HG02759 (cell line): ENCODE measurements around the gene RASEF.

Source experiments
- ATAC-seq: cut with Tn5 transposase; IDR thresholded peaks from one replicate; pipeline ENCODE4 v1.9.1; 2021; ENCODE audit warnings: mild to moderate bottlenecking, moderate library complexity; ENCODE audit not compliant: unreplicated experiment

Gene RASEF

DNA sequence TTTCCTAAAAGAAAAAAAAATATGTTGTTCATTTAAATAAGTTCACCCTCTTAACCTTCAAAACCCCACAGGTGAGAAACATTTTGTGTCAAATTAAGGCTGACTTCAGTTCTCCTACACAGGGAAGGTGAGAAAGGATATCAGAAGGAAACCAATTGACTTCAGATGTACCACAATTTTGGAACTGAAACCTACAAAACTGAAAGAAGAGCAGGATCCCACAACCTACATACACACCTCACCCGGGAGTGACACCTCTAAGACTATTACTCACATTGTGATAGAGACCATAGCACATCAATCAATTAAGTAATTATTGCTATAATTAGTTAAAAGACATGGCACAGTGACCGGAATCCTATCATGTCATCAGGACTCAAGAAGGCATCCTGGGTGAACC is 47.0 kb downstream of the RASEF start:
- ATAC-seq: no peak

DNA sequence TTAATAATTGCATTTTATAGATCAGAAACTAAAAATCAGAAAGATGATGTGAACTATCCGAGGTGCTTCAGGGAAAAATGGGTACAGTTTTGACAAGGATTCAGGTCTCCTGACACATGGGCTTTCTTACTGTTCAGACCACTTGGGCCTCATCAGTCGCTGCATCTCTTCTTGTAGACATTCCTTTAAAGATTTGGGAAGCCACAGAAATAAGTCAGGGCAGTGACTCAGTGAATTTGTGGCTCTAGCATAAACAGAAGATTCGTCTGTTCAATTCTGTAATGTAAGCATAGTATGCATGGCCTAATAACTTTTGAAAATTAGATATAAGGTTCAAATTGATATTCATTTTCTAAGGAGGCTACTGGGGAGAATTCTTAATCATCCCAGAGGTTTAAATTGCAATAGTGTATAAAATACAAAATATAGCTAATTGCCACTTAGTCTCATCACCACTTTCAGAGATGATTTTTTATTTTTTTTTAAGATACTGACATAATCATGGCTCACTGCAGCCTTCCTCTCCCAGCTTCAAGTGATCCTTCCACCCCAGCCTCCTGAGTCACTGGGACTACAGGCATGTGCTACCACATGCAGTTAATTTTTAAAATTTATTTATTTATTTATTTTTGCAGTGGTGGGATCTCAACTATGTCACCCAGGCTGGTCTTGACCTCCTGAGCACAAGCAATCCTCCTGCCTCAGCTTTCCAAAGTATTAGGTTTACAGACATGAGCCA is 48.9 kb downstream of the RASEF start:
- ATAC-seq: no peak

DNA sequence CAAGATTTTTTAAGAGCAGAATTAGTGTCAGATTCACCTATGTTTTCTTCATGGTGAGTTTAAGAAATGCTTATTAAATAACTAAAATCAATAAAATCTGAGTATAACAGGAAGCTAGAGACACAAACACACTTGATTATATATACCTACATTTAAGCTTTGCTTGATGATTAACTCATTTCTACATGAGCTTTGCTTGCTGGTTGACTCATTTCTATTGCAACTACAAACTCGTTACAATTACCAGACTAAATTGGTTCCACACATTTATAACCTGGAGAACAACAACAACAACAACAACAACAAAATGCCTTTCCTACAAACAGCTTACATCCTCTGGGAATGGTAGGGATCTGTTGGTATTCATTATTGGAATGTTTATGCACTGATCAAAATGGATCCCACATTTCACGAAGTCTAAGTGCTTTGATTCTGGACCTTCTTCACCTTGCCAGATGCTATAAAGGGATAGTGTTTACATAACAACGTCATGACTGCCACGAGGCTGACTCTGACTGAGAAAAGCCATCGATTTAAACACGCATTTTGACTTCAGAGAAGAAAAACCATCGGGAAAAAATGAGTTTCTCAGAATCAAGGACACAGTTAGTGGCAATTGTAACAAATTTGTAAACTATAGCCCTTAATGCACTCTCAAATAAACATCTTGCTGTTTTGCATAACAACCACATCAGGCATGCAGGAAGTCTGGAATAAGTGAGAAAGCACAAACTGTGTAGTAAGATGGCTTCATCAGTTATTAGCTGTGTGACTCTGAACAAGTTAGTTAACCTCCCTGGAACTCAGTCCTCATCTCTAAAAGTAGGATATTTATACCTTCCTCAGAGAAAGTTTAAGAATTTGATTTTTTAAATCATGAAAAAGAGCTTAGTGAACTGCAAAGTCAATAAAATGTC is 49.8 kb downstream of the RASEF start:
- no peak for ATAC-seq

DNA sequence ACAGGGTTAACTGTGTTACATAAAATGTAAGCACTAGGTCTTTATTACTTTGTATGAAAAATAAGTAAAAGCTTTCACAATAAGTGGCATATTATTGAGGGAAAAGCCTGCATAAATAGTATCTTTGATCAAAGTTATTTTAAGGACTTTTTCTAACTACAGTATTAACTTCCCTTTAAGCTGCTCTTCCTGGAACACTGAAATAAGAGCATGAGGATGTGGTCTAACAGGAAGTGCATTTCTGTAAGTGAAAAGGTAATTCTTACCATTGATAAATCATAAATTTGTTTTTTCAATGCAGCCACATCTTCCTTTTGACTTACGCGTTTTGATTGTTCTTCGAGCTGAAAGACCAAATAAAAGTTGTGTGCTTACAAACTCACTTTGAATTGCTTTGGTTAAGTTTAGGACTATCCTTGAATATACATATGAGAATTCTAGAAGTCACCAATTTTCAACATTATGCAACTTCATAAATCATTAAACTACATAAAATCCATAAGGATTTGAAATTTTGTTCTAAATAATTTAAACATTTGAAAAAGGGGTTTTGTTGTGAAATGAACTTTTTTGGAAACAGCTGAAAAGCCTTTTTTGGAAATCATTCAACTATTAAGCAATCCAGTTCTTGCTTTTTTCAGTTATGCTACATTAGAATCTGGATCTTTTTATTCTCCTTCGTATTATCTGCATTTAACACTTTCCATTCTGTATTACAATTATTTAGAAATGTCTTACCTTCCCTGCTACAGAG is 50.6 kb downstream of the RASEF start:
- no peak for ATAC-seq

DNA sequence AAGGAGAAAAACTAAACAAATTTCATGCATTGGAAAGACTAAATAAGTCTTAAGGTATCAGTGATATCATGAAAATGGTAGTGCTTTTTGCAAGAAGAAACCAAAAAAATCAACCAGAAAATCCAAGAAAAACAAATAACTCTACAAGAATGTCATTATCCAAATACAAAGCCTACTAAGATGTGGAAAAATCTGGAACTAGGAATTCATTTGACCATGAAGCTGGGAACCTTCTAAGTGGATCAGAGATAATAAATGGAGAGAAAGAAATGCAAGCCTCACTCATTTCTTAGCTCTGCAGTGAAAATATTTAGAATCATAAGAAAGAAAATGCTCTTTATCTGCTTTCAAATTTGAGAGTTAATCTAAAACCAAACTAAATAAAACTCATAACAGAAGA is 51.3 kb downstream of the RASEF start:
- ATAC-seq: no peak

DNA sequence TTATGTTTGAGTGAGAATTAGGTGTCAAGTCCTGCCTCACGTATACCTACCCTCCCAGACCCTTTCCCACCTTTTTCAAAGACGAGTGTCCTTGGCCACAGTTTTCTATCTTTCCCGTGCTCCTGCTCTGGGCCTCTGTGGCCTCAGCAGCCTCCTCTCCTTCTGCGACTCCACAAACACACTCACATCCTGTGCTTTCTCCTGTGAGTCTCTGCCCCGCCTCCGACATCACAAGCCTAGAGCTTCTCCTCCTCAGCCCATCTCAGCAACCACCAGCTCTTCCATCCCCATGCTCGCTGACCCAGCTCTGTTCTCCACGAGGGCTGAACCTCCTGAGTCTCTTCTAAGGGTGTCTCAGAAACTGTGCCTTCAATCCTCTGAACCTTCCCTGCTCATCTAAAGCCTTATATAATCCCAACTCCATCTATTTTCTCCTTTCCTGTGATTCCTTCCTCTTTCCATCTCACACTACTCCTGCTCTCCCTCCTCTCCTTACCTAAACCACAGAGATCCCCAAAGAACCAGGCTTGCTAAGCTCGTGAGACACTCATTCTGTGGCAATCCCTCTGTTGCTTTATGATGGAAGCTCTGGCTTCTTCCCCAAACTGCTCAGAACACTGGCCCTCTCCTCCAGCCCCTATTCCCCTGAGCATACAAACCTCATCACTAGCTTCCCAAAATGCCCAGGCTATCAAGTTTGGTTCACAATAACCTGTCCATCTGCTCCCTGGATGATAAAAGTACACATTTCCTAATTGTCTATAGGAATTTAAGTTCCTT is 55.2 kb downstream of the RASEF start:
- no peak for ATAC-seq

DNA sequence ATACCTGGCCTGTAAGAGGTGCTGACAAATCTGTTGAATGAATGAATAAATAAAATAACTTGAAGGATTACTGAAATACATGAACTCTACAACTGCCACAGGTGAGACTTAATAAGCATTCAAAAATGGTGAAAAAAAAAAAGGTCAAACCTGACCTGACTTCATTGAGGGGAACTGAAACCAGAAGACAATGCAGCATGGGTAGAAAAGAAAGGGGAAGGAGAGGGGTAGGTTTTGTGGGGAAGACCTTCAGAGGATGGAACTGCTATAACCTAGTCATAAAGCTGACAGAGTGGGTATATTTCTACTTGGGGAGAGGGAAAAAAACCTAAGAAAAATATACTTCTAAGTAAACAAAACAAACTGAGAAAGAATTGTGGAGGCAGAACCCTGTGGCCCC is 56.6 kb downstream of the RASEF start:
- ATAC-seq: peak; percentile 54

DNA sequence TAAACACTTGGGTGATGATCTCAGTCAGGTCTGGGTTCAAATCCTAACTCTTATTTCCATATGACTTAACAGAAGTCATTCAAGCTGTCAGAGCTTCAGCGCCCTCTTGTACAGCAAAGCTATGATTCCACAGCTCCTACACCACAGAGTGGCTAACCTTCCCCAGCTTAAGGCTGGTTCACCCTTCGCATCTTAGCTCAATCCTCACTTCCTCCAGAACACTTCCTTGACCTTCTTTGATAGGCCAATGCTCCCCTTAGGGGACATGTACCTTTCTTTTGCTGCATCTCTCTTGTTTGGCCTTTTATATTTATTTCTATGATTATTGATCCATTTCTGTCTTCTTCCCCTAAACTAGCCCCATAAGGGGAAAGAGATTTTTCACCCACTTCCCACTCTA is 57.0 kb downstream of the RASEF start:
- no peak for ATAC-seq

DNA sequence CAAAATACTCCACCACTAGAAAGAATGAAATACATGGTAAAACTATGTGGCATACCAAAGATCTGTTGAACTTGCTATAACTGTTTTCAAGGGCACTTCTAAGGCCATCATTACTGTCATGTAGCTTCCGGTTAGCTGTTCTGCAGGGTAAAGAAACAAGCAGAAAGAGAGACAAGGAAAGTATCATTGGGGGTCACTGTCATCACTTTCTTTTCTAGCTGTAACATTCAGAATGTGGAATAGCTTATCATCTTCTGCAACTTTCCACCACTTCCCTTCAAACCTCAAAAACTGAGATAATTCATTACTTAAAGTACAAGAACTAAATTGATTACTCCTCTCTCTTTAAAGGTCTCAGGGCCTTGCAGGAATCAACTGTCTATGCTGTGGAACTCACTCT is 57.6 kb downstream of the RASEF start:
- no peak for ATAC-seq

DNA sequence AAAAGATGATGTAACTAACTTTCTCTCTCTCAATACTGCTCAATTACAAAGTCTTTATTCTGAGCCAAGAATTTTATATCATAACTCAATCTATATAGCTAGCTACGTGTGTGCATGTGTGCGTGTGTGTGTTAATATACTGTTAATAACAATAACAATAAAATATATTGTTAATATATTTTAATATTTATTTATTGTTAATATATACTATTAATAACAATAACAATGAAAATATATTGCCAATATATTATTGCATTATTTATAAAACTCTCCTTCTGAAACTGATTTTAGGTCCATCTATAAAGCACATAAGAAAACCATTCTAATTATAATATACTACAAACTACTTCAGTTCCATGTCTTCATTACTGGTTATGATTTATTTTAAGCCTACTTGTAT is 60.6 kb downstream of the RASEF start:
- no peak for ATAC-seq

DNA sequence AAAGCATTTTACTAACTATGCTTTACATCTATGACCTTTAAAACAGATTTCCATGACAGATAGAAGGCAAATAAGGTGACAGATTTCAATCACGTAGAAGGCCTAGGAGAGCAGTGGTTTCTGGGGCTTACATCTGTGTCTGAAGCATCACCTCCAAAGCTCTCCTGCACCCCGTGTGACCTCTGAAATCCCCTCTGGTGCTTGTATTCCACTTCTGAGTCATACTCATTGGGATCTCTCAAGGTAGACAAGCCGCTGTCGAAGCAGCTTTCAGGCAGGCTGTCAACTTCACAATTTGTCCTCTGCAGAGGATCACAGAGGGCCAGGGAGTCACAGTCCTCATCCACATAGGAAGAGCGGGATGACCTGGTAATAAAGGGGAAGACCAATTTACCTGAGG is 62.2 kb downstream of the RASEF start:
- no peak for ATAC-seq

DNA sequence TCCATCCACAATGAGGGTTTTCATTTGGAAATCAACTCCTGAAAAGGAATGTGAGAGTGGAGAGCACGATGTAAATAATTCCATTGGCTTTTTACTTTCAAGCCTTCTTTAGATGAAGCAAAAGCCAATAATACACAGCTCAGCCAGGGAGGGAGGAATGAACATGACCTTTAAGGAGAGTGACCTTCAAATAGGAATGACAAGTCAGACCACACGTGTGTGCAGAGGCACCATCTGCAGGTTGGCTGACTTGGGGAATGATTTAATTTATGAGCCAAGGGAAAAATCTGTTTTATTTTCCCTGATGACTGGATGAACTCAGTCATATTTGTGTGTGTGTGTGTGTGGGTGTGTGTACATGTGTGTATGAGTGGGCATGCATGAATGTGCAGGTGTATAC is 64.5 kb downstream of the RASEF start:
- no peak for ATAC-seq

DNA sequence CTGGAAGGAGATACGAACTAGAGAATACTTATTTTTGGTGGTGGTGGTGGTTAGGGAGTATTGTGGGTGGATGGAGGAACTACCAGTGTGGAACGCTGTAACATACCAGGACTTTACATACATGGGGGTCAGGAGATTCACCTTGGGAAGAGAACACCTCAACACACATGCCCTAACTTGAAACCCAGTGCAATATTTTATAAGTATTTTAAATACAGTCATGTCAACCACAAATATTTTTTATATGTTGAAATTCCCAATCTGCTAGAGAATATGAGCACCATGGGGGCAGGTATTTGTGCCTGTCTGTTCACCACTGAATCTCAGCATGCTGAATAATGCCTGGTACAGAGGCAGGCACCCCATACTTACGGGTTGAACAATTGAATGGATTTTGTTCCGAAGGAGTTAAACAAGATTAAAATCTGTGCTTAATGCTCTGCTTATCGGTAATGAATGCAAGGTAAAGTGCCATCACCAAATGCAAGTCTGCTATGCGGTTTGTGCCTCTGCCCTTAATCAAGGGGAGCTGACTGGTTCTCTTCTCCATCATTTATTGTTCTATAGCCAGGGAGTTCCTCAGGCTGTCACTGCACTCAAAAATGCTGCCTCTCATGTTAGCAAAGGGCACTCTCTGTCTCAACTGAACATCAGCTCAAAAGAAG is 65.3 kb downstream of the RASEF start:
- ATAC-seq: no peak

DNA sequence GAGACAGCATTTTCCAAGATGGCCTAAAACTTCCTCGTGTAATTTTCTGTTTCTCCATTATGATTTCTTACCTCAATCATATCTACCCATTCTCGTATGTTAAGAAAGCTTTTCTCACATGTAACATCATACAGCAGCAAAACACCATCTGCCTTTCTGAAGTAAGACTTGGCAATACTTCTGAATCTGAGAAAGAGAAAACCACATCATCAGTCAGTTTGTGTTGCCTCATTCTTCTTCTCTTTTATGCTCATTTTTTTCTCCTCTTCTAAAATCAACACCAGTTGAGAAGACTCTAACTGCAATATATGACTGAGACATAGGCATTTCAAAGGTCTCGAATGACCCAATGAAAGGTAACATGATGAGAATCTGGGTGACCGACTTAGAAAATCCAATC is 66.0 kb downstream of the RASEF start:
- no peak for ATAC-seq

DNA sequence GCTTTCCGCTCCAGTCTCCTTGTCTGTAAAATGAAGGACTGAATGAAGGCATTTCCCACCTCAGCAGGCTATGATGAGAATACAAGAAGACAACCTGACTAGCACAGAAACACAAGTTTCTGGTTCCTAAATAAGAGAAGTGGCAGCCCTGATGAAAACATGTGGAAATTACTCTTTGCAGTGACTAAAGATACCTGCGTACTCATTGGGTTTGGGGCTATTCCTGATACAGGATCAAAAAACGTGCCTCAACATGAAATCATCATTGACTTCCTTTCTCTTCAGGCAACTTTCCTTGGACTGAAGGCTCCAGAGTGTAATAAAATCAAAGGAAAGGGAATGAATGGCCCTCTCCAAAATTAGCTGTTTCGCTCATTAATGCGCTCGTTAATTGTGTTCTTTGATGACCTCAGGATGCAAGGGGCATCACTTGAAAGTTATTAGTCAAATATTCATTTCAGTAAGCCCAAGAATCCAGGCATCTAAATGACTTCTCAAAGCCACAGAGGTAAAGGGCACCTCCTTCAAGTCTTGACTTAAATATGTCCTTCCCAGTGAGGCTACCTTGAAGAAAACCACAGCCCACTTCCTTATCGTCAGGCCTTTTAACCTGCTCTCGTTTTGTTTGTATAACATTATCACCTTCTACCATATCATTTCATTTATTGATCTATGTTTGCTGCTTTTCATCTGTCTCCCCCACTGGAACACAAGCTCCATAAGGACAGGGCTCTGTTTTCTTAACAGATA is 68.9 kb downstream of the RASEF start:
- ATAC-seq: no peak

DNA sequence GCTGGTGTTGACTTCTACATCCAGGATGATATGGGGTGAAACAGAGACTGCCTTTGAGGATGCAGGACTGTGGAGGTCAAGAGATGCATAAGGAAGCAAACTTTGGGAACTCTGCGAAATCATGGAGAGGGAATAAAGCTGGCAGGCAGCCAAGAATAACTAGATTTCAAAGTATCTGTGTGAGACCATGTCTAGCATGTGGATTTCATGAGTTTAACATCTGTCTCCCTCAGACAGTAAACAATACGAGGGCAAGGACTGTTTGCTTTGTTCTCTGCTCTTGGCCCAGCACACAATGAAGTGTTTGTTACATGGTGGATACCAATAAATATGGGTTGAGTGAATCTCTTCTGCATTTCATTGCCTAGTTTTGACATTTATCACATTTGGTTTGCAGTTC is 71.3 kb downstream of the RASEF start:
- ATAC-seq: no peak

DNA sequence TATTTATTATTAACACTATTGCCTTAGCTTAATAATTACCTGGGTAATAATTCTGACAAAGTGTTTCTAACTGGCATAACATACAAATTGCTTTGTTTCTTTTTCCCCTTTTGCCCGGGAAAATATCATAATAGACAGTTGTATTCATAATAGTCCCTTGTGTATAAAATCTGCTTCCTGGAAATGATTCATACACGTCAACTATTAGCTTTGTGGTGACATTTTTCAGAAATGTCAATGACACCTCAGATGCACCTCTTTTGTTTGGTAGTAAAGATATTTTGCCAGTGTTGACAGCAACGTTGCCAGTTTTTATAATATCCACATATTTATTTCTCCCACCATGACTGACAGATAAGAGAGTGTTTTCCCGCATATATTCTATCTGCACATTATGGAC is 73.0 kb downstream of the RASEF start:
- no peak for ATAC-seq

DNA sequence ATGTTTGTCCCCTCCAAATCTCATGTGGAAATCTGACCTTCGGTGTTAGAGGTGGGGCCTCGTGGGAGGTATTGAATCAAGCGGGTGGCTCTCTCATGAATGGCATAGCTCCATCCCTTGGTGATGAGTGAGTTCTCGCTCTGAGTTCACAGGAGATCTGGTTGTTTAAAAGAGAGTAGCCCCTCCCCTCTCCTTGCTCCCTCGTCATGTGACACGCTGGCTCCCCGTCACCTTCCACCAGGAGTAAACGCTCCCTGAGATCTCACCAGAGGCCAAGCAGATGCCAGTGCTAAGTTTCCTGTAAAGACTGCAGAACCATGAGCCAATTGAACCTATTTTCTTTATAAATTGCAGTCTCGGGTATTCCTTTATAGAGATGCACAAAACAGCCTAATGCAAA is 74.5 kb downstream of the RASEF start:
- no peak for ATAC-seq

DNA sequence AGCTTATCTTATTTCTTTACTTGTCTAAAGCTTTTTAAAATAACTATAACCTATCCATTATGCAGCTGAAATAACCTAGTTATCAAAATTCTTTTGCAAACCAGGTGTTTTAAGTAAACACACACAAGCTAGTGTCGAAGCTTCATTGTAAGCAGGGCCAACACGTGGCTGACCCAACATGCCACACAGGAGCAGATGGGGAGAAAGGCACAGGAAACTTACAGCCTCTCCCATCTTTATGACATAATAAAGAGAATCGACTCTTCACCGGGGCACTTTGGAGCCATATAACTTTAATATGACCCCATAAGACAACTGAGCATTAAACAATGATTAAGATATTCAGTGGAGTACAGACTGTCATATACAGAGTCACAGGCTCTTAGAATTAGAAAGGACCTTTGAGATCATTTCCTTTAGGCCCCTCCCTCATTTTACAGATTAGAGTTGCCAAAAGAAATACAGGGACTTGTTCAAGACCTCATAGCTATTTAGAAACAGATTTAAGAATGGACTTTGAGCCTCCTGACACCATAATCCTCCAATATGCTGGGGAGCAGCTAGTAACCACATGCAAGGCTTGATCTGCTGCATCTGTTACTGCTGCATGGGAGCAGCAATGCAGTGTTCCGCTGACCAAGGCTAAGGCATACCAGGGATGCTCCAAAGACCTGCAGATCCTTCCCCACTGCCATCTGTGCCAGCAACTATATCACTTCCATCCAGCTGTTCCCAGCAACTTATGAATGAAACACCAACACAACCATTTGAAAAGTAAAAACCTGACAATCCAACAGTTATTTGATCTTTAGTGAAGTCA is 75.4 kb downstream of the RASEF start:
- no peak for ATAC-seq
